GM13977 (cell line): Measurements from ENCODE around the gene SUCLG1.

Source experiments
- DNase-seq: peaks from one replicate; pipeline ENCODE4 v3.0.0; 2012; ENCODE audit warnings: low spot score
- CTCF ChIP-seq: IDR thresholded peaks from 2 replicates; pipeline ENCODE4 v1.5.1; 2012; ENCODE audit warnings: mild to moderate bottlenecking, control low read depth; ENCODE audit not compliant: insufficient read depth; ENCODE audit errors: extremely low read depth, missing control alignments
- in situ Hi-C: fragments of 300-500 bp; cut with MboI; formaldehyde crosslinking; loops from one replicate; pipeline ENCODE4 v1.12.0; 2022; ENCODE audit warnings: low sequenced_read_pairs, low pct_unique_long_range_greater_than_20kb, mixed read lengths, inconsistent platforms; ENCODE audit not compliant: unreplicated experiment

Gene SUCLG1

GRCh38 chr2:84493514-84493913 lies 34.4 kb upstream of the SUCLG1 start:
- in situ Hi-C loops: loop anchor here (25.0 kb wide), 1 partner anchor 794 kb away; no protein-coding TSS in a partner anchor
- TF ChIP-seq CTCF: no peak
- no peak for DNase-seq

GRCh38 chr2:84492571-84492970 lies 33.5 kb upstream of the SUCLG1 start:
- DNase-seq: no peak
- TF ChIP-seq CTCF: no peak
- in situ Hi-C loops: loop anchor here (25.0 kb wide), 1 partner anchor 795 kb away; no protein-coding TSS in a partner anchor

GRCh38 chr2:84491741-84492140 lies 32.7 kb upstream of the SUCLG1 start:
- TF ChIP-seq CTCF: no peak
- DNase-seq: no peak
- in situ Hi-C loops: loop anchor here (25.0 kb wide), 1 partner anchor 796 kb away; no protein-coding TSS in a partner anchor

GRCh38 chr2:84491256-84491655 lies 32.2 kb upstream of the SUCLG1 start:
- no peak for TF ChIP-seq CTCF
- no peak for DNase-seq
- in situ Hi-C loops: loop anchor here (25.0 kb wide), 1 partner anchor 796 kb away; no protein-coding TSS in a partner anchor

GRCh38 chr2:84487298-84487996 lies 28.4 kb upstream of the SUCLG1 start:
- DNase-seq: no peak

More at GRCh38 chr2:84487298-84487996, 28.4 kb upstream of the SUCLG1 start:
- no peak for TF ChIP-seq CTCF
- in situ Hi-C loops: loop anchor here (25.0 kb wide), 1 partner anchor 800 kb away; no protein-coding TSS in a partner anchor
